HepG2 (cell line): ENCODE data around the gene DCAF8.

Experiments
- AGO2 ChIP-seq: fragments of 200-400 bp; formaldehyde crosslinking; optimal IDR thresholded peaks from 2 replicates; pipeline ENCODE3; 2017; ENCODE audit warnings: mild to moderate bottlenecking, low read depth, low read length, moderate library complexity
- ARID2 ChIP-seq: sonication (generic); formaldehyde crosslinking; IDR thresholded peaks from 2 replicates; pipeline ENCODE4 v1.8.1; 2022; ENCODE audit warnings: mild to moderate bottlenecking, missing genetic modification reagents, borderline replicate concordance
- CTCF ChIP-seq: sonication (generic); formaldehyde crosslinking; IDR thresholded peaks from 2 replicates; pipeline ENCODE4 v1.5.0; 2020; ENCODE audit warnings: mild to moderate bottlenecking, missing genetic modification reagents, moderate library complexity
- ELF1 ChIP-seq: sonication (generic); formaldehyde crosslinking; IDR thresholded peaks from 2 replicates; pipeline ENCODE4 v1.4.0; 2020; ENCODE audit warnings: missing genetic modification reagents
- ELF4 ChIP-seq: sonication (generic); formaldehyde crosslinking; IDR thresholded peaks from 2 replicates; pipeline ENCODE4 v1.5.0; 2020; ENCODE audit warnings: missing genetic modification reagents, mild to moderate bottlenecking, moderate library complexity, borderline replicate concordance
- KDM5A ChIP-seq: fragments of 200-600 bp; sonication (generic); IDR thresholded peaks from 2 replicates; pipeline ENCODE4 v1.7.0; 2018; ENCODE audit warnings: antibody characterized with exemption, mild to moderate bottlenecking, low read length, borderline replicate concordance
- SP5 ChIP-seq: IDR thresholded peaks from 2 replicates; pipeline ENCODE4 v1.6.1; 2016; ENCODE audit warnings: low read depth, borderline replicate concordance
- SRY ChIP-seq: sonication (generic); formaldehyde crosslinking; IDR thresholded peaks from 2 replicates; pipeline ENCODE4 v1.8.0; 2022; ENCODE audit warnings: mild to moderate bottlenecking, missing genetic modification reagents
- TAF1 ChIP-seq: sonication (generic); formaldehyde crosslinking; IDR thresholded peaks from 2 replicates; pipeline ENCODE4 v1.4.0; 2020; ENCODE audit warnings: missing genetic modification reagents
- TBL1XR1 ChIP-seq: fragments of 150-350 bp; IDR thresholded peaks from 2 replicates; pipeline ENCODE4 v1.6.1; 2014; ENCODE audit warnings: borderline replicate concordance, low read length; ENCODE audit not compliant: partially characterized antibody
- TGIF2 ChIP-seq: IDR thresholded peaks from 2 replicates; pipeline ENCODE4 v1.6.1; 2016; ENCODE audit warnings: control low read depth, missing compliant biosample characterization
- ZNF282 ChIP-seq: fragments of 450-650 bp; IDR thresholded peaks from 2 replicates; pipeline ENCODE4 v1.6.1; 2018; ENCODE audit not compliant: partially characterized antibody
- ZNF350 ChIP-seq: sonication (generic); formaldehyde crosslinking; IDR thresholded peaks from 2 replicates; pipeline ENCODE4 v1.4.0; 2020; ENCODE audit warnings: mild to moderate bottlenecking, low read depth, missing genetic modification reagents, borderline replicate concordance
- ZZZ3 ChIP-seq: sonication (generic); formaldehyde crosslinking; IDR thresholded peaks from 2 replicates; pipeline ENCODE4 v1.4.0; 2020; ENCODE audit warnings: missing genetic modification reagents, mild to moderate bottlenecking, borderline replicate concordance

GRCh38 chr1:160207118-160207650 is 55.2 kb downstream of the DCAF8 start:
- no peak for TF ChIP-seq CTCF
- no peak for TF ChIP-seq ZNF282
- no peak for TF ChIP-seq ELF1 (CRISPR knock-in tag)
- no peak for TF ChIP-seq ZNF350 (CRISPR knock-in tag)
- no peak for TF ChIP-seq SP5 (CRISPR knock-in tag)
- TF ChIP-seq TGIF2 (CRISPR knock-in tag), result no peak
- no peak for TF ChIP-seq KDM5A
- no peak for TF ChIP-seq ELF4 (CRISPR knock-in tag)
- no peak for TF ChIP-seq AGO2
- TF ChIP-seq SRY (CRISPR knock-in tag), result no peak
- no peak for TF ChIP-seq ARID2 (CRISPR knock-in tag)
- no peak for TF ChIP-seq TBL1XR1
- TF ChIP-seq TAF1 (CRISPR knock-in tag), result no peak
- no peak for TF ChIP-seq ZZZ3 (CRISPR knock-in tag)
